HG03039 (cell line): ENCODE data around the gene SH3BP5L.

Experiments
- ATAC-seq: cut with Tn5 transposase; IDR thresholded peaks from one replicate; pipeline ENCODE4 v1.9.1; 2021; ENCODE audit warnings: mild to moderate bottlenecking, moderate library complexity; ENCODE audit not compliant: unreplicated experiment

SH3BP5L gene

DNA sequence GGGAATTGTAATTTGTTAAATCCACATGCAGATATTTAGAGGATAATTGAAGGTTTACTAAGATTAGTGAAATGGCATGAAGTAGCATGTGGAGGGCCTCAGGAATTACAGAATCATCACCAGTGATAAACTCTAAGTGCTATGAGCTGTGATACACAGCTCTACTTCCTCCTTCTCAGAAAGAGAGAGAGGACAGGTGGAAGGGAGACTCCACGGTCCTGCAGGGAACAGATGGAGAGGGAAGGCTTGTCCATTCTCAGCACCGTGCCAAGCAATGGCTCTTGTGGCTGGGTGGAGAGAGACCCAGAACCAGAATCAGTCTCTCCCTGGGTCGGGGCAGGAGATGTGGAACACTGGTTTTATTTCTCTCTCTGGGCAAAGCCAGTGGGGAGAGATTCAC lies 42.3 kb downstream of the SH3BP5L start:
- no peak for ATAC-seq

- no peak for ATAC-seq
These were observed 43.1 kb downstream of the SH3BP5L start for GRCh38 chr1:248782416-248783141.

GRCh38 chr1:248779350-248779749 lies 46.4 kb downstream of the SH3BP5L start:
- no peak for ATAC-seq

DNA sequence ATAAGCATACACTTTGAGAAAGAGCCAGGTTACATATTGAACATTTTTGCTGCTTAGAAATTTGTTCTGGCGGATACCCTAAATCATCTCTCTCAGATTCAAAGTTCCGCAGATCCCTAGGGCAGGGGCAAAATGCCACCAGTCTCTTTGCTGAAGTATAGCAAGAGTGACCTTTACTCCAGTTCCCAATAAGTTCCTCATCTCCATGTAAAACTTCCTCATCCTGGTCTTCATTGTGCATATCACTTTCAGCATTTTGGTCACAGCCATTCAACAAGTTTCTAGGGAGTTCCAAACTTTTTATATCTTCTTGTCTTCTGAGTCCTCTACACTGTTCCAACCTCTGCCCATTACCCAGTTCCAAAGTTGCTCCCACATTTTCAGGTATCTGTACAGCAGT lies 46.8 kb downstream of the SH3BP5L start:
- no peak for ATAC-seq

DNA sequence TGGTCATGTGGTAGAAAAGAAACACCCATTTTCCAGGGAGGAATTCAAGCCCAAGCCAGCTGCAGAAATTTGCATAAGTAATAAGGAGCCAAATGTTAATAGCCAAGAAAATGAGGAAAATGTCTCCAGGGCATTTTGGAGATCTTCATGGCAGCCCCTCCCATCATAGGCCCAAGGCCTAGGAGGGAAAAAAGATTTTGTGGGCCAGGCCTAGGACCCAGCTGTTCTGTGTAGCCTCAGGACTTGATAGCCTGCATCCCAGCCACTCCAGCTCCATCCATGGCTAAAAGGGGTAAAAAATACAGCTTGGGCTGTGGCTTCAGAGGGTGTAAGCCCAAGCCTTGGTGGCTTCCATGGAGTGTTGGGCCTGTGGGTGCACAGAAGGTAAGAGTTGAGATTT lies 48.7 kb downstream of the SH3BP5L start:
- ATAC-seq, result no peak

GRCh38 chr1:248775441-248775840 lies 50.3 kb downstream of the SH3BP5L start:
- ATAC-seq, result no peak
